ENCODE data around the gene CLEC16A. TPM values are rescaled to one million over a fixed set of nuclear protein-coding genes. Genes with fewer than 3 reads are reported as not detected.

Gene CLEC16A
- total and polyA plus RNA-seq, 9 of the 15 experiments (the other 6 are each of a cell fraction or from before 2014, with no cell fraction given): 1.00 to 22.3 (median 10.0) TPM

DNA sequence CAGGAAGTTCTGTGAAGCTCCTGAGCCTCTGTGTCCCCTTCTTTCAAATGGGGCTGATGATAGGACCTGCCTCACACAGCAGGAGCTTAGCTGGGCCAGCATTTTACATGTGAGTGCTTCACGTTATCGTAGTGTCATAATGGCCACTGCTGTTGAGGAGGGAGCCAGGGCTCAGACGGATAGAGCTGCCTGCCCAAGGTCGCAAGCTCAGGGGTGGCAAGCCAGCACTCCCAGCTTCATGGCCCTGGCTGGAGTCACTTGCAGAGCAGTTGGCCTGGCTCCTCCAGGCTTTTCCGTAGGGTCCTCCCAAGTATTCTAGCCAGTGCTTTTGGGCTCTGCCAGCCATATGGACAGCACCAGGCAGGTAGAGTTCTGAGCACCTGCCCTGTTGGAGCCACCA lies 196.5 kb downstream of the CLEC16A start (continued):
- TF ChIP-seq, protein P1, sequence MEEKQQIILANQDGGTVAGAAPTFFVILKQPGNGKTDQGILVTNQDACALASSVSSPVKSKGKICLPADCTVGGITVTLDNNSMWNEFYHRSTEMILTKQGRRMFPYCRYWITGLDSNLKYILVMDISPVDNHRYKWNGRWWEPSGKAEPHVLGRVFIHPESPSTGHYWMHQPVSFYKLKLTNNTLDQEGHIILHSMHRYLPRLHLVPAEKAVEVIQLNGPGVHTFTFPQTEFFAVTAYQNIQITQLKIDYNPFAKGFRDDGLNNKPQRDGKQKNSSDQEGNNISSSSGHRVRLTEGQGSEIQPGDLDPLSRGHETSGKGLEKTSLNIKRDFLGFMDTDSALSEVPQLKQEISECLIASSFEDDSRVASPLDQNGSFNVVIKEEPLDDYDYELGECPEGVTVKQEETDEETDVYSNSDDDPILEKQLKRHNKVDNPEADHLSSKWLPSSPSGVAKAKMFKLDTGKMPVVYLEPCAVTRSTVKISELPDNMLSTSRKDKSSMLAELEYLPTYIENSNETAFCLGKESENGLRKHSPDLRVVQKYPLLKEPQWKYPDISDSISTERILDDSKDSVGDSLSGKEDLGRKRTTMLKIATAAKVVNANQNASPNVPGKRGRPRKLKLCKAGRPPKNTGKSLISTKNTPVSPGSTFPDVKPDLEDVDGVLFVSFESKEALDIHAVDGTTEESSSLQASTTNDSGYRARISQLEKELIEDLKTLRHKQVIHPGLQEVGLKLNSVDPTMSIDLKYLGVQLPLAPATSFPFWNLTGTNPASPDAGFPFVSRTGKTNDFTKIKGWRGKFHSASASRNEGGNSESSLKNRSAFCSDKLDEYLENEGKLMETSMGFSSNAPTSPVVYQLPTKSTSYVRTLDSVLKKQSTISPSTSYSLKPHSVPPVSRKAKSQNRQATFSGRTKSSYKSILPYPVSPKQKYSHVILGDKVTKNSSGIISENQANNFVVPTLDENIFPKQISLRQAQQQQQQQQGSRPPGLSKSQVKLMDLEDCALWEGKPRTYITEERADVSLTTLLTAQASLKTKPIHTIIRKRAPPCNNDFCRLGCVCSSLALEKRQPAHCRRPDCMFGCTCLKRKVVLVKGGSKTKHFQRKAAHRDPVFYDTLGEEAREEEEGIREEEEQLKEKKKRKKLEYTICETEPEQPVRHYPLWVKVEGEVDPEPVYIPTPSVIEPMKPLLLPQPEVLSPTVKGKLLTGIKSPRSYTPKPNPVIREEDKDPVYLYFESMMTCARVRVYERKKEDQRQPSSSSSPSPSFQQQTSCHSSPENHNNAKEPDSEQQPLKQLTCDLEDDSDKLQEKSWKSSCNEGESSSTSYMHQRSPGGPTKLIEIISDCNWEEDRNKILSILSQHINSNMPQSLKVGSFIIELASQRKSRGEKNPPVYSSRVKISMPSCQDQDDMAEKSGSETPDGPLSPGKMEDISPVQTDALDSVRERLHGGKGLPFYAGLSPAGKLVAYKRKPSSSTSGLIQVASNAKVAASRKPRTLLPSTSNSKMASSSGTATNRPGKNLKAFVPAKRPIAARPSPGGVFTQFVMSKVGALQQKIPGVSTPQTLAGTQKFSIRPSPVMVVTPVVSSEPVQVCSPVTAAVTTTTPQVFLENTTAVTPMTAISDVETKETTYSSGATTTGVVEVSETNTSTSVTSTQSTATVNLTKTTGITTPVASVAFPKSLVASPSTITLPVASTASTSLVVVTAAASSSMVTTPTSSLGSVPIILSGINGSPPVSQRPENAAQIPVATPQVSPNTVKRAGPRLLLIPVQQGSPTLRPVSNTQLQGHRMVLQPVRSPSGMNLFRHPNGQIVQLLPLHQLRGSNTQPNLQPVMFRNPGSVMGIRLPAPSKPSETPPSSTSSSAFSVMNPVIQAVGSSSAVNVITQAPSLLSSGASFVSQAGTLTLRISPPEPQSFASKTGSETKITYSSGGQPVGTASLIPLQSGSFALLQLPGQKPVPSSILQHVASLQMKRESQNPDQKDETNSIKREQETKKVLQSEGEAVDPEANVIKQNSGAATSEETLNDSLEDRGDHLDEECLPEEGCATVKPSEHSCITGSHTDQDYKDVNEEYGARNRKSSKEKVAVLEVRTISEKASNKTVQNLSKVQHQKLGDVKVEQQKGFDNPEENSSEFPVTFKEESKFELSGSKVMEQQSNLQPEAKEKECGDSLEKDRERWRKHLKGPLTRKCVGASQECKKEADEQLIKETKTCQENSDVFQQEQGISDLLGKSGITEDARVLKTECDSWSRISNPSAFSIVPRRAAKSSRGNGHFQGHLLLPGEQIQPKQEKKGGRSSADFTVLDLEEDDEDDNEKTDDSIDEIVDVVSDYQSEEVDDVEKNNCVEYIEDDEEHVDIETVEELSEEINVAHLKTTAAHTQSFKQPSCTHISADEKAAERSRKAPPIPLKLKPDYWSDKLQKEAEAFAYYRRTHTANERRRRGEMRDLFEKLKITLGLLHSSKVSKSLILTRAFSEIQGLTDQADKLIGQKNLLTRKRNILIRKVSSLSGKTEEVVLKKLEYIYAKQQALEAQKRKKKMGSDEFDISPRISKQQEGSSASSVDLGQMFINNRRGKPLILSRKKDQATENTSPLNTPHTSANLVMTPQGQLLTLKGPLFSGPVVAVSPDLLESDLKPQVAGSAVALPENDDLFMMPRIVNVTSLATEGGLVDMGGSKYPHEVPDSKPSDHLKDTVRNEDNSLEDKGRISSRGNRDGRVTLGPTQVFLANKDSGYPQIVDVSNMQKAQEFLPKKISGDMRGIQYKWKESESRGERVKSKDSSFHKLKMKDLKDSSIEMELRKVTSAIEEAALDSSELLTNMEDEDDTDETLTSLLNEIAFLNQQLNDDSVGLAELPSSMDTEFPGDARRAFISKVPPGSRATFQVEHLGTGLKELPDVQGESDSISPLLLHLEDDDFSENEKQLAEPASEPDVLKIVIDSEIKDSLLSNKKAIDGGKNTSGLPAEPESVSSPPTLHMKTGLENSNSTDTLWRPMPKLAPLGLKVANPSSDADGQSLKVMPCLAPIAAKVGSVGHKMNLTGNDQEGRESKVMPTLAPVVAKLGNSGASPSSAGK (IDR thresholded peaks at IDR 0.05): no peak
- TF ChIP-seq, protein P2, sequence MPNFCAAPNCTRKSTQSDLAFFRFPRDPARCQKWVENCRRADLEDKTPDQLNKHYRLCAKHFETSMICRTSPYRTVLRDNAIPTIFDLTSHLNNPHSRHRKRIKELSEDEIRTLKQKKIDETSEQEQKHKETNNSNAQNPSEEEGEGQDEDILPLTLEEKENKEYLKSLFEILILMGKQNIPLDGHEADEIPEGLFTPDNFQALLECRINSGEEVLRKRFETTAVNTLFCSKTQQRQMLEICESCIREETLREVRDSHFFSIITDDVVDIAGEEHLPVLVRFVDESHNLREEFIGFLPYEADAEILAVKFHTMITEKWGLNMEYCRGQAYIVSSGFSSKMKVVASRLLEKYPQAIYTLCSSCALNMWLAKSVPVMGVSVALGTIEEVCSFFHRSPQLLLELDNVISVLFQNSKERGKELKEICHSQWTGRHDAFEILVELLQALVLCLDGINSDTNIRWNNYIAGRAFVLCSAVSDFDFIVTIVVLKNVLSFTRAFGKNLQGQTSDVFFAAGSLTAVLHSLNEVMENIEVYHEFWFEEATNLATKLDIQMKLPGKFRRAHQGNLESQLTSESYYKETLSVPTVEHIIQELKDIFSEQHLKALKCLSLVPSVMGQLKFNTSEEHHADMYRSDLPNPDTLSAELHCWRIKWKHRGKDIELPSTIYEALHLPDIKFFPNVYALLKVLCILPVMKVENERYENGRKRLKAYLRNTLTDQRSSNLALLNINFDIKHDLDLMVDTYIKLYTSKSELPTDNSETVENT (CRISPR knock-in tag; IDR thresholded peaks at IDR 0.05): no peak
- TF ChIP-seq DMBX1 (CRISPR knock-in tag; IDR thresholded peaks at IDR 0.05; ENCODE audit: borderline replicate concordance) (no peak), ZBTB8A (IDR thresholded peaks at IDR 0.05; ENCODE audit: partially characterized antibody) (no peak), ELF2 (CRISPR knock-in tag; IDR thresholded peaks at IDR 0.05) (no peak)
- TF ChIP-seq, protein P3, sequence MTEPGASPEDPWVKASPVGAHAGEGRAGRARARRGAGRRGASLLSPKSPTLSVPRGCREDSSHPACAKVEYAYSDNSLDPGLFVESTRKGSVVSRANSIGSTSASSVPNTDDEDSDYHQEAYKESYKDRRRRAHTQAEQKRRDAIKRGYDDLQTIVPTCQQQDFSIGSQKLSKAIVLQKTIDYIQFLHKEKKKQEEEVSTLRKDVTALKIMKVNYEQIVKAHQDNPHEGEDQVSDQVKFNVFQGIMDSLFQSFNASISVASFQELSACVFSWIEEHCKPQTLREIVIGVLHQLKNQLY (CRISPR knock-in tag; conservative IDR thresholded peaks at IDR 0.05): no peak

Data from K562 (cell line).